ENCODE measurements around the gene ZGPAT.

GRCh38 chr20:63664861-63665594 is 42.8 kb upstream of the ZGPAT start:
- TF ChIP-seq CTCF (IDR thresholded peaks at IDR 0.05; ENCODE audit: poor library complexity, severe bottlenecking) (no peak), EP300 (conservative IDR thresholded peaks at IDR 0.05; ENCODE audit: poor library complexity, severe bottlenecking) (no peak), TAF1 (IDR thresholded peaks at IDR 0.05; ENCODE audit: low read depth) (no peak)
